ENCODE measurements around the gene ARPC1B.

Gene ARPC1B

GRCh38 chr7:99390941-99391602 is 16.5 kb downstream of the ARPC1B start:
- DNase-seq = no peak

GRCh38 chr7:99392046-99392445 is 17.5 kb downstream of the ARPC1B start:
- no peak for DNase-seq

DNA sequence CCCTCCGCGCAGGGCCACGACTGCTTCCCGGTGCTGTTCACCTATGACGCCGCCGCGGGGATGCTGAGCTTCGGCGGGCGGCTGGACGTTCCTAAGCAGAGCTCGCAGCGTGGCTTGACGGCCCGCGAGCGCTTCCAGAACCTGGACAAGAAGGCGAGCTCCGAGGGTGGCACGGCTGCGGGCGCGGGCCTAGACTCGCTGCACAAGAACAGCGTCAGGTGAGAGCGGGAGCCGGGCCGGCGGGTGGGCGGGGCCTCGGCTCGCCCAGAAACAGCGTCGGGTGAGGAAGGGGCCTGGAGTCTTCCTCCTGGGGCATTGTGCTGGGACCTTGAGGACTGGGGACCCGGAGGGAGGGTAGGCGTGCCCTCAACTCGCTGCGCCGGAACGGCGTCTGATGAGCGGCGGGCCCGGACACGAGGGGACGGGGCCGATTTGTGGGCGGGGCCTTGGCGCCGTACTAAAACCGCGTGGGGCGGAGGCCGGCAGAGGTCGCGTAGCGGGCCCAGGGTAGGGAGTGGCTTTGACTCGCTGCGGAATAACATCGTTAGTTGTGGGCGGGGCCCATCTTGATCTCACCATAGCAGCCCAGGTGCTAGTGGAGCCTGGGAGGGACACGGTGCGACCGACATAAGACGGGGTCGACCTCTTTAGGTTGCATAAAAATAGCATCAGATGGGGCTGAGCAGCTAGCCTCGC is 18.3 kb downstream of the ARPC1B start:
- peak; percentile 64 for DNase-seq

- DNase-seq = no peak
Measured at GRCh38 chr7:99393355-99394187, 19.0 kb downstream of the ARPC1B start.

- no peak for DNase-seq
Measured at GRCh38 chr7:99394188-99394502, 19.6 kb downstream of the ARPC1B start.

DNA sequence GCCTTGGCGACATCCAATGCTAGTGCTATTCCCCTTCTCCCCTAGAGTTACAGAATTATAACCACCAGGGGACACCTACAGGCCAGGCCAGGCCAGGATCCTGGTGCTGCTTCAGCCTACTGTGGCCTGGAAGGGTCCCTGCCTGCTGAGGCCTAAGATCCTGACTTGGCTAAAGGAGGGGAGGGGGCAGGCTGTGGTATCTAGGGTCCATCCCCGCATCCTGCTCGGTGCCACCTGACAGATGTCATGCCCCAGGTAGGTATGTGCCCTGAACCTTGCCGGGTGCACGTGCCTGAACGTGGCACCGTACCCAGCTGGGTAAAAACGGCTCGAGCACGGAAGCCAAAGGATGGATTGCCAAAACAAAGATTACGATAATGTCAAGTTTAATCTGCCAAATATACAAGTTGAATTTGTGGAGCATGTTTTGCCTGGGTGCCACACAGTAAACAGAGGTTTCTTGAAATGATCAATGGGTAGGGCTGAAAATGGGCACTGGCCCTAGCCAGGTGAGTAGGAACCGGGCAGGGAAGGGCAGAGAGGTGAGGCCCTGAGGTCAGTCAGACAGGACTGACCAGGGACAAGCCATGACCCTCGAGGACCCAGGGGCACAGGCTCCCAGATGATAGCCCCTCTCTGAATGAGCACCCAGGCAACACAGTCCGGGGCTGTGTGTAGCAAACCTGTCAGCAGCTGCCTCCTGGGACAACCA is 21.2 kb downstream of the ARPC1B start:
- no peak for DNase-seq

- DNase-seq = no peak
Measured at GRCh38 chr7:99396418-99397296, 22.1 kb downstream of the ARPC1B start.

DNA sequence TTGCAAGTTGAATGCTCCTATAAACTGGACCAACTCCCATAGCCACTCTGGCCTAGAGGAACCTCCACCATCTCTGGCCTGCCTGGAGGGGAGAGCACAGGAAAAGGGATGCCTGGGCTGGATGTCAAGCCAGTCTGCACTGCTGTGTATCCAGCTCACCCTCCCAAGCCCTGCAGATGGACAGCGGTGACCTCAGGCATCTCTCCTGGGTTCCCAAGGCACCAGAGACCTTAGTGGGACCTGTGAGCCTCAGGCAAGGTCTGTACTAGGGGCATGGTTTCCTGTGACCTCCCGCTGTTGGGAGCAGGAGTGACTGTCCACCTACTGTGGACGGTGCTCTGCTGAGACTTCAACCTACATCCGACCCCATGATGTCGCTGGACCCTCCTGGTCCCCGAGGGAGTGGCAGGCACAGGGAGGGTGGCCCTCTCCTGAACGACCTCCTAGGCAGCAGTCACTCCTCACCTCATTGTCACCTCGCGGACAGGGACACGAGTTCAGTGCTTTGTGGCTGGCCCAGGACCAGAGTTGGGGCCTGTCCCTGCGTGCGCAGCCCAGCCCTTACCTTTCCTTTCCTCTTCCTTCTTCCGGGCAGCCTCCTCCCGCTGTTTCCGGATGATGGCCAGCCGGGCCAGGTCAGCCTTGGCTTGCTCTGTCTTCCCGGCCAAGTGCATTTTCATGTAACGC is 22.9 kb downstream of the ARPC1B start:
- no peak for DNase-seq

DNA sequence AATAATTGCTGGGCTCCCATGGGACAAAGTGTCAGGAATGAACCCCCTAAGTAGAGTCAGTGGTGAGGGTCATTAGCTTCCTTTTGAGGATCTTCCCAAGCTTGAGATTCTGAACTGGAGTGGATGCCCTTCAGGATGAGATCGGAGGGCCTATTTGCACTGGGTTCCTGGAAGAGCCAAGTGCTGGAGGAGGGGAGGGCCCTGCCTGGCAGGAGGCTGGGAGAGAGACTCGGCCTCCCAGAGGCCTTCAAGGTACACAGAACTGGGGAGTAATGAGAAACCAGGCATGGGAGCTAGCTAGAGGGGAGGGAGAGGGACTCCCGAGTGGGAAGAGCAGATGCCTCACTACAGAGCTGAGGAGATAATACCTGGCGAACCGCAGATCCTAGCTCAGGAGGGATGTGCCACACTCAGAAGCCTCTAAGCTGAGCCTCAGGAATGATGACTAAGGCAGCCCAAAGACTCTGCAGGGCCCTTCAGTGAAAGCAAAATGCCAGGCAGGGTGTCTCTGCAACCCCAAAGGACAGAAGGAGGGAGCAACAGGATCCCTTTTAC is 24.4 kb downstream of the ARPC1B start:
- no peak for DNase-seq

GRCh38 chr7:99399597-99399996 is 25.1 kb downstream of the ARPC1B start:
- no peak for DNase-seq

DNA sequence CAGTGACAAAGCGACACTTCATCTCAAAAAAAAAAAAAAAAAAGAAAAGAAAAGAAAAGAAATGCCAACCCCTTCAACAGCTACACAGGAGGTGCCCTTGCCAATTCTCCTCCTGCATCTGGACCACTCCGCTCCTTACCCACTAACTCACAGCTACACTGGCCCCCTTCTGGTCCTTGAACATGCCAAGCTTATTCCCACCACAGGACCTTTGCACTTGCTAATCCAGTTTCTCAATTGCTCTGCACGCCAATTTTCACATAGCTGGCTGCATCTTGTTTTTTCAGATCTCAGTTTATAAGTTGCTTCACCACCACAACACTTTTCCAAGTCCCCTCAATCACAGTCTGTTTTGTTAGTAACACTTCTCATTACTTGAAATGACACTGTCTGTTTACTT is 28.3 kb downstream of the ARPC1B start:
- DNase-seq = no peak

- no peak for DNase-seq
Measured at GRCh38 chr7:99403764-99404163, 29.2 kb downstream of the ARPC1B start.

GRCh38 chr7:99404235-99404976 is 29.9 kb downstream of the ARPC1B start:
- DNase-seq = no peak

DNA sequence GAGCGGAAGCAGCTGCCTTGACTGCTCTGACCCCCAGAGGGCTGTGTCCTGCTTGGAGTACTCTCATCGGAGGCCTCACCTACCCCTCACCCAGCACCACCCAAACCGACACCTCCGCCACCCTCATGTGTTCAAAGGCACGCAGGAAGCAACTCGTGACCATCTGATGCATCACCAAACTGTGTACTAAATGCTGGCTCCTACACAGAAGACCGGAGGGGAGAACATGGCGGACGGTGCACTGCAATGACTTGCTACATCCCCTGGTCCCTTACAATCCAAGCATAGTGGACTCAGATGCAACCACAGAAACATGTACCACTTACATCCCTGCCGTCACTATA is 30.4 kb downstream of the ARPC1B start:
- no peak for DNase-seq

- no peak for DNase-seq
Measured at GRCh38 chr7:99406557-99406956, 32.0 kb downstream of the ARPC1B start.

GRCh38 chr7:99407872-99408378 is 33.4 kb downstream of the ARPC1B start:
- no peak for DNase-seq

GRCh38 chr7:99408379-99409191 is 34.1 kb downstream of the ARPC1B start, which contains the start of the genes BUD31 and PDAP1:
Gene BUD31 (plus strand): TSS chr7:99408969. CDS start chr7:99411093, 2,124 bp downstream.
Gene PDAP1 (minus strand): TSS chr7:99408597. CDS start chr7:99408548, 49 bp downstream.
- peak; percentile 78 for DNase-seq

GRCh38 chr7:99409192-99409572 is 34.7 kb downstream of the ARPC1B start:
- DNase-seq = no peak

- no peak for DNase-seq
Measured at GRCh38 chr7:99409806-99410205, 35.3 kb downstream of the ARPC1B start.
